Fibroblast of skin of back (primary cell): ENCODE data around the gene TMEM209.

Experiments used
- DNase-seq: peaks from one replicate; pipeline ENCODE4 v3.0.0-alpha.2; 2013

TMEM209 gene

DNA sequence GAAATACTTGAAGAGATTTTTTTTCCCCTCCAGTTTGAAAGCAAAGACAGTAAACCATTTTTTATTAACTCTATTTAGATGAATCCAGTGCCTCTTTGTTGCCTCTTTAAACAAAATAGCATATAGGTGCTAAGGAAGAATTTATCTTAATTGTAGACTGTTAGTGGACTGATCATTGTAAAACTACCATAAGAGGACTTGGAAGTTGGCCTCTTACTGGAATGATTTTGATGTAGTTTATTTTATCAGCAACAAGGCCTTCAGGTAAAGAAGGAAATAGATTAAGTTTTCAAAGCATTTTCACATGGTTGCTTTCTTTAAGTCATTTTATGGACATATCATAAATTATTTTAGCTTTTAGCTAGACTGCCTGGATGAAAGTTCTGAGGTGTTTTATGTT lies 81.7 kb downstream of the TMEM209 start:
- no peak for DNase-seq

DNA sequence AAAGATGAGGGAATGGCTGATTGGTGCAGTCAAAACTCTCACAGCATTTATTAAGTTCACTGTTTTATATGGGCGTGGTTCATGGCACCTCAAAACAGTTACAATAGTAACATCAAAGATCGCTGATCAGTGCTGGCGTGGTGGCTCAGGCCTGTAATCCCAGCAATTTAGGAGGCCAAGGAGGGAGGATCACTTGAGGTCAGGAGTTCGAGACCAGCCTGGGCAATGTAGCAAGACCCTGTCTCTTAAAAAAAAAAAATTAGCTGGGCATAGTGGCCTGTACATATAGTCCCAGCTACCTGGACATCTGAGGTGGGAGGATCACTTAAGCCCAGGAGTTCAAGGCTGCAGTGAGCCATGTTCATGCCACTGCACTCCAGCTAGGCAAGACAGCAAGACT lies 86.4 kb downstream of the TMEM209 start:
- no peak for DNase-seq

DNA sequence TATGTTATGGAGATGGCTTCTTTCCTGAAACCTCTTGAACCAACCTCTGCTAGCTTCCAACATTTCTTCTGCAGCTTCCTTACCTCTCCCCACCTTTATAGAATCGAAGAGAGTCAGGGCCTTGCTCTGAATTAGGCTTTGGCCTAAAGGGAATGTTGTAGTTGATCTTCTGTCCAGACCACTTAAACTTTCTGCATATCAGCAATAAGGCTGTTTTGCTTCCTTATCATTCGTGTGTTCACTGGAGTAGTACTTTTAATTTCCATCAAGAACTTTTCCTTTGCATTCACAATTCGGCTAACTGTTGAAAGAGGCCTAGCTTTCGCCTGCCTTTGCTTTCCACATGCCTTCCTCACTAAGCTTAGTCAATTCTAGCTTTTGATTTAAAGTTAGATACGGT lies 86.9 kb downstream of the TMEM209 start:
- DNase-seq = no peak

DNA sequence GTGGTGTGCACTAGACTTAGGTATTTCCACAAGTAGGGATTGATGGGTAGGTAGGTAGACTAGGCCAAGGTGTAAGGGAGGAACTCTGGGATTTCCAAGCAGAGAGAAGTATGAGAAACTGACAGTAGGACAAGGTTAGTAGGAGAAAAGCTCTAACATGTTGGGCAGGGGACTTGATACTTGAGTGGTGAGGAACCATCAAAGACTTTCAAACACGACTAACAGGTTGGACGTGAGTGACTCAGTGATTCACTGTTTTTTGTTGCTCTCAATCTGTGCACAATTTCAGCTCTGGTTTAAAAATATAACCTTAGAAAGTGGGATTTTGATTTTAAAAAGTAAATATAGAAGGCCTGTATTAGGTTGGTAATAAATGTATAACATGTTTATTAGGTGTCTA lies 90.4 kb downstream of the TMEM209 start:
- no peak for DNase-seq
